ENCODE measurements around the gene NPAS2. TPM values are rescaled to one million over a fixed set of nuclear protein-coding genes. Genes with fewer than 3 reads are reported as not detected.

The NPAS2 gene
- total RNA-seq, 1 experiment from 2014 or later = 20.4 TPM

DNA sequence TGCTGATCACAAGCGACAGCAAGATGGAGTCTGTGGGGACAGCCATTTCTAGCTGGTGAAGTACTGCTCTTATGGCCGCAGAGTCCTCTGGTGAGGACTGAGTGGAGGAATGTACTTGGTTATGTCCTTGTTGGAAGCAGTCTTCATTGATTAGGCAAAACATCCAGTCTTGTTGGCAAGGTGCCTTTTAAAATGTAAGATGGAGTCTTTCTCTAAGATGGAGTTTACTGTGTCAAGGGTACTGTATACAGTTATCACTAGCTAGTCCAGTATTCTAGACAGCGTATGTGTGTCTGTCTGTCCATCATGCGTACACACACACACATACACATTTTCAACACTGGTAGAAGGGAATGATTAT, 74.8 kb downstream of the NPAS2 start:
- H3K4me2 ChIP-seq (ENCODE audit: low read length) = peak overlapping the region; percentile 65; the same call in 1 of the 2 replicates
- H3K4me1 ChIP-seq (ENCODE audit: control insufficient read depth in 1 of 2, insufficient read depth in 2 of 2, low read length in 2 of 2) = peaks cover 45 to 51% of the 10 kb centered on the region in 2 experiments
- DNase-seq (ENCODE audit: low read depth, low spot score) = no peak
- H3K4me3 ChIP-seq (replicated peaks in 1 of 2; ENCODE audit: low read depth in 1 of 2, low read length in 2 of 2) = no peak overlapping the region
- H2AFZ ChIP-seq (ENCODE audit: low read depth, low read length, poor library complexity, severe bottlenecking) = no peak overlapping the region
- no peak overlapping the region for H3K9ac ChIP-seq (ENCODE audit: low read length)
- no peaks in the 10 kb centered on the region for H3K79me2 ChIP-seq (ENCODE audit: insufficient read depth, low read length)
- no peaks in the 10 kb centered on the region for H4K20me1 ChIP-seq (ENCODE audit: insufficient read depth)
- BruUV-seq (replicated peaks) = no TSS peak
- ATAC-seq = no peak
- ChIA-PET RAD21 (ENCODE audit: low non-redundant PET in 1 of 2, low total read pairs in 2 of 2, uncharacterized antibody in 2 of 2, unreplicated experiment in 2 of 2) (no interaction called here), POLR2A (no interaction called here), CTCF (no interaction called here)
- TF ChIP-seq, protein P1, sequence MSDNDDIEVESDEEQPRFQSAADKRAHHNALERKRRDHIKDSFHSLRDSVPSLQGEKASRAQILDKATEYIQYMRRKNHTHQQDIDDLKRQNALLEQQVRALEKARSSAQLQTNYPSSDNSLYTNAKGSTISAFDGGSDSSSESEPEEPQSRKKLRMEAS (IDR thresholded peaks at IDR 0.05) = no peak
- TF ChIP-seq, protein P2, sequence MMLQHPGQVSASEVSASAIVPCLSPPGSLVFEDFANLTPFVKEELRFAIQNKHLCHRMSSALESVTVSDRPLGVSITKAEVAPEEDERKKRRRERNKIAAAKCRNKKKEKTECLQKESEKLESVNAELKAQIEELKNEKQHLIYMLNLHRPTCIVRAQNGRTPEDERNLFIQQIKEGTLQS (IDR thresholded peaks at IDR 0.05) = no peak
- TF ChIP-seq, protein P3, sequence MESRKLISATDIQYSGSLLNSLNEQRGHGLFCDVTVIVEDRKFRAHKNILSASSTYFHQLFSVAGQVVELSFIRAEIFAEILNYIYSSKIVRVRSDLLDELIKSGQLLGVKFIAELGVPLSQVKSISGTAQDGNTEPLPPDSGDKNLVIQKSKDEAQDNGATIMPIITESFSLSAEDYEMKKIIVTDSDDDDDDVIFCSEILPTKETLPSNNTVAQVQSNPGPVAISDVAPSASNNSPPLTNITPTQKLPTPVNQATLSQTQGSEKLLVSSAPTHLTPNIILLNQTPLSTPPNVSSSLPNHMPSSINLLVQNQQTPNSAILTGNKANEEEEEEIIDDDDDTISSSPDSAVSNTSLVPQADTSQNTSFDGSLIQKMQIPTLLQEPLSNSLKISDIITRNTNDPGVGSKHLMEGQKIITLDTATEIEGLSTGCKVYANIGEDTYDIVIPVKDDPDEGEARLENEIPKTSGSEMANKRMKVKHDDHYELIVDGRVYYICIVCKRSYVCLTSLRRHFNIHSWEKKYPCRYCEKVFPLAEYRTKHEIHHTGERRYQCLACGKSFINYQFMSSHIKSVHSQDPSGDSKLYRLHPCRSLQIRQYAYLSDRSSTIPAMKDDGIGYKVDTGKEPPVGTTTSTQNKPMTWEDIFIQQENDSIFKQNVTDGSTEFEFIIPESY (IDR thresholded peaks at IDR 0.05; ENCODE audit: extremely low read depth, insufficient replicate concordance, low read length) = no peak
- TF ChIP-seq SP1 (IDR thresholded peaks at IDR 0.05; ENCODE audit: low read depth) = no peak
- TF ChIP-seq REST (IDR thresholded peaks at IDR 0.05; ENCODE audit: low read depth) = no peak
- TF ChIP-seq SRF (IDR thresholded peaks at IDR 0.05; ENCODE audit: low read depth) = no peak
- TF ChIP-seq ZFX (IDR thresholded peaks at IDR 0.05) = no peak
- TF ChIP-seq JUND (IDR thresholded peaks at IDR 0.05) = no peak
- TF ChIP-seq ELF1 (IDR thresholded peaks at IDR 0.05; ENCODE audit: borderline replicate concordance, low read depth) = no peak
- TF ChIP-seq SIN3A (IDR thresholded peaks at IDR 0.05; ENCODE audit: low read depth) = no peak
- TF ChIP-seq EGR1 (IDR thresholded peaks at IDR 0.05; ENCODE audit: low read depth) = no peak
- no peak for TF ChIP-seq EZH2phosphoT487 (IDR thresholded peaks at IDR 0.05; ENCODE audit: borderline replicate concordance)
- no peak for TF ChIP-seq YY1 (IDR thresholded peaks at IDR 0.05; ENCODE audit: extremely low read depth, insufficient replicate concordance, low read depth, low read length)
- no peak for TF ChIP-seq ZNF274 (IDR thresholded peaks at IDR 0.05; ENCODE audit: low read depth, low read length)
- TF ChIP-seq POLR2AphosphoS5 (IDR thresholded peaks at IDR 0.05; ENCODE audit: low read depth, low read length) = no peak
- TF ChIP-seq, protein P4, sequence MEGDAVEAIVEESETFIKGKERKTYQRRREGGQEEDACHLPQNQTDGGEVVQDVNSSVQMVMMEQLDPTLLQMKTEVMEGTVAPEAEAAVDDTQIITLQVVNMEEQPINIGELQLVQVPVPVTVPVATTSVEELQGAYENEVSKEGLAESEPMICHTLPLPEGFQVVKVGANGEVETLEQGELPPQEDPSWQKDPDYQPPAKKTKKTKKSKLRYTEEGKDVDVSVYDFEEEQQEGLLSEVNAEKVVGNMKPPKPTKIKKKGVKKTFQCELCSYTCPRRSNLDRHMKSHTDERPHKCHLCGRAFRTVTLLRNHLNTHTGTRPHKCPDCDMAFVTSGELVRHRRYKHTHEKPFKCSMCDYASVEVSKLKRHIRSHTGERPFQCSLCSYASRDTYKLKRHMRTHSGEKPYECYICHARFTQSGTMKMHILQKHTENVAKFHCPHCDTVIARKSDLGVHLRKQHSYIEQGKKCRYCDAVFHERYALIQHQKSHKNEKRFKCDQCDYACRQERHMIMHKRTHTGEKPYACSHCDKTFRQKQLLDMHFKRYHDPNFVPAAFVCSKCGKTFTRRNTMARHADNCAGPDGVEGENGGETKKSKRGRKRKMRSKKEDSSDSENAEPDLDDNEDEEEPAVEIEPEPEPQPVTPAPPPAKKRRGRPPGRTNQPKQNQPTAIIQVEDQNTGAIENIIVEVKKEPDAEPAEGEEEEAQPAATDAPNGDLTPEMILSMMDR (IDR thresholded peaks at IDR 0.05 in 2 of 3, conservative IDR thresholded peaks at IDR 0.05 in 1 of 3; ENCODE audit: borderline replicate concordance in 1 of 3, insufficient read depth in 1 of 3, low read depth in 2 of 3, low read length in 2 of 3) = no peak
- TF ChIP-seq RAD21 (IDR thresholded peaks at IDR 0.05; ENCODE audit: low read depth) = no peak
- TF ChIP-seq CEBPB (IDR thresholded peaks at IDR 0.05; ENCODE audit: low read depth) = no peak
- TF ChIP-seq EZH2 (IDR thresholded peaks at IDR 0.05) = no peak
- no peak for TF ChIP-seq TCF7L2 (IDR thresholded peaks at IDR 0.05; ENCODE audit: borderline replicate concordance, extremely low read depth, insufficient read depth, insufficient read length)
- no peaks in the 10 kb centered on the region; a peak in 1 of 4 replicates for H3K36me3 ChIP-seq (ENCODE audit: control insufficient read depth in 1 of 2, insufficient read depth in 2 of 2, low read length in 2 of 2)
- no peaks in the 10 kb centered on the region for H3K9me3 ChIP-seq (ENCODE audit: control insufficient read depth in 1 of 2, insufficient read depth in 1 of 2, low read depth in 1 of 2, low read length in 2 of 2)
- intact Hi-C loops (cut with micrococcal nuclease) = no loop called here
- H3K9me2 ChIP-seq (ENCODE audit: insufficient read depth) = no peaks in the 10 kb centered on the region
- no peaks in the 10 kb centered on the region for H3K27me3 ChIP-seq (ENCODE audit: insufficient read depth, low read length)
- no peak overlapping the region for H3K27ac ChIP-seq (ENCODE audit: low read depth, low read length)

All from HCT116 (cell line).